HUES64 (cell line): ENCODE data around the gene GRAMD1A.

Source experiments
- H3K27ac ChIP-seq: 2 replicates; pipeline ENCODE4 v1.7.0; 2013; ENCODE audit warnings: low read depth, low read length, inconsistent platforms
- H3K27me3 ChIP-seq: 2 replicates; pipeline ENCODE4 v1.6.1; 2013; ENCODE audit warnings: mild to moderate bottlenecking, low read length; ENCODE audit not compliant: insufficient read depth
- H3K36me3 ChIP-seq: 2 replicates; pipeline ENCODE4 v1.6.1; 2013; ENCODE audit warnings: mild to moderate bottlenecking, low read length; ENCODE audit not compliant: insufficient read depth
- H3K4me1 ChIP-seq: 2 replicates; pipeline ENCODE4 v1.6.1; 2013; ENCODE audit warnings: mild to moderate bottlenecking, low read length, moderate library complexity; ENCODE audit not compliant: insufficient read depth
- H3K4me3 ChIP-seq: 2 replicates; pipeline ENCODE4 v1.5.1; 2013; ENCODE audit warnings: mild to moderate bottlenecking, low read length, moderate library complexity
- H3K9ac ChIP-seq: 2 replicates; pipeline ENCODE4 v1.6.1; 2013; ENCODE audit warnings: mild to moderate bottlenecking, low read depth, low read length
- H3K9me3 ChIP-seq: 2 replicates; pipeline ENCODE4 v1.6.1; 2013; ENCODE audit warnings: low read depth, low read length; ENCODE audit not compliant: insufficient read depth
- WGBS: fragments of 150-250, 120-280 bp; methylation state at CpG from one replicate; pipeline ENCODE4 v1.1.7; 2013; ENCODE audit warnings: missing lambda C conversion rate; 5-methylcytosine and 5-hydroxymethylcytosine counted together

GRAMD1A gene

GRCh38 chr19:35073516-35073915 is 73.4 kb downstream of the GRAMD1A start:
- H3K36me3 ChIP-seq, result no peaks in the 10 kb centered on the region
- no peak overlapping the region for H3K27ac ChIP-seq
- H3K27me3 ChIP-seq, result no peaks in the 10 kb centered on the region
- H3K9me3 ChIP-seq, result no peaks in the 10 kb centered on the region
- peaks cover 8% of the 10 kb centered on the region for H3K4me1 ChIP-seq
- H3K9ac ChIP-seq, result no peak overlapping the region
- WGBS, result 91% methylated on average over 10 of the region's 10 CpGs
- no peak overlapping the region for H3K4me3 ChIP-seq

GRCh38 chr19:35073941-35074340 is 73.8 kb downstream of the GRAMD1A start:
- Histone ChIP-seq H3K36me3 (no peaks in the 10 kb centered on the region), H3K27ac (no peak overlapping the region), H3K4me3 (no peak overlapping the region), H3K27me3 (no peaks in the 10 kb centered on the region), H3K9ac (no peak overlapping the region), H3K4me1 (0 out of 2 replicates have a peak, but pooled peaks cover 4% of the 10 kb centered on the region), H3K9me3 (no peaks in the 10 kb centered on the region)
- WGBS, result 76% methylated on average over 8 of the region's 8 CpGs

DNA sequence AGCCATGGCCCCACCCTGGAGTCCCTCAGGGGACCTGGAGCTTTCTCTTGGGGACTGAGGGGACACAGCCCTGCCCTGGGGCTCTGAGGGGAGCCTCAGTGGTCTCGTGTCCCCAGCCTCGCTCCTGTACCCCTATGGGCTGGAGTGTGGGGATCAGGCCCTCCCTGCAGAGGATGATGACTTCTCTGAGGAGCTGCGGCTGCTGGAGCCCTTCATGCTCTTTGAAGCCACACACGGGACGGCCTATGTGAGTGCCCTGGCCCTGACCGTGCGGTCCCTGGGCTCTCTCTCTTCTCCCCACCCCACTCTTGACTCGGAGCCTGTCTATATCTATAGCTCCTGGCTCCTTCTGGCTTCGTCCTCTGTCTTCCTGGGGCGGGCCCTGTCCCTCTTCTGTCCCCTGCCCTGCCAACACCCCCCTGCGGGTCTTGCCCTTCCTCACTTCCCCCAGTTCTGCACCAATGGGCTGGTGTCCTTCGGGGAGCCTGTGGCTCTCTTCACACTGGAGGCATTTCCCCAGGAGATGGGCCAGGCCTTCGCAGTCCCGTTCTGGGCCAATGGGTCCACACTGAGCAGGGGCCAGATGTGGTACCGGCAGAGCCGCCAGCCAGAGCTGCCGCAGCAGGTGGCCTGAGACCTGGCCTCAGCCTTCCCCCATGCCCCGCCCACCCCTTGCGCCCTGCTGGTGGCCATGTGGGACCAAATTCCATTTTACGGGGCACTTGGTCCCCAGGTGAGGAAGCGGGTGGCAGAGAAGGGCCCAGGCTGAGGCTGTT is 74.5 kb downstream of the GRAMD1A start:
- Histone ChIP-seq H3K4me3 (no peak overlapping the region), H3K4me1 (no peaks in the 10 kb centered on the region), H3K36me3 (no peaks in the 10 kb centered on the region), H3K27ac (no peak overlapping the region), H3K9ac (no peak overlapping the region), H3K9me3 (no peaks in the 10 kb centered on the region), H3K27me3 (no peaks in the 10 kb centered on the region)
- 91% methylated on average over 21 of the region's 21 CpGs for WGBS

DNA sequence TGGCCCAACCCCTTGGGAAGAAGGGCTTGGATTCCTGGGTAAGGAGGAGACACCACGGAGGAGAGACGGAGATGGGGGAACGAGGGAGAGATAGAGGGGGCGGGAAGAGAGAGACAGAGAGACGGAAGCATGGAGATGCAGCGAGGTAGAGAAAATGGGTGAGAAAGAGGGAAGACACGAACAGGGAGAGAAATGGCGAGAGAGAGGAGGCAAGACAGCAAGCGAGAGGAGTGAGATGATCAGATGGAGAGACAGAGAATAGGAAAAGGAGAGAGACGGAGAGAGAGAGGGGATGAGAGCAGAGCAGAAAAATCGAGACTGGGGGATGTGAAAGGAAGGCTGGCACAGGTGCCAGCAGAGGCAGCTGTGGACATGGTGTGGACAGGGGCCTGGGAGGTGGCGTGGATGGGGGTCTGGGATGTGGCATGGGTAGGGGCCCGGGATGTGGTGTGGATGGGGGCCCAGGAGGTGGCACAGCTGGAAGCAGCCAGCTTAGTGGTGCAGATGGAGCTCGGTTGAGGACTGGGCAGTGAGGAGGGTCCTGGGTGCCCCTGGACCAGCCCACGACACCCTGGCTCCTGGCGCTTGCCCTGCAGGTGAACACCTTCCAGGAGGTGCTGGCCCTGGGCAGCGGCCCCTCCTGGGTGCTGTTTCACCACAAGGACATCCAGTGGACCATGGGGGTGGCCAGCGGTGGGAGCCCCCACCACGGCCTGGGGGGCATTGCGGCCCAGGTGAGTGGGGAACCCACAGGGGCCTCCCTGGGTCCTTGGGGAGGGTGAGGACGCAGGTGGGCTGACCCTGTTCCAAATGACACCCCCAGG is 75.3 kb downstream of the GRAMD1A start:
- H3K9me3 ChIP-seq, result no peaks in the 10 kb centered on the region
- no peaks in the 10 kb centered on the region for H3K36me3 ChIP-seq
- H3K9ac ChIP-seq, result no peak overlapping the region
- H3K4me3 ChIP-seq, result no peak overlapping the region
- H3K27ac ChIP-seq, result no peak overlapping the region
- WGBS, result 93% methylated on average over 21 of the region's 21 CpGs
- no peaks in the 10 kb centered on the region for H3K4me1 ChIP-seq
- H3K27me3 ChIP-seq, result no peaks in the 10 kb centered on the region

DNA sequence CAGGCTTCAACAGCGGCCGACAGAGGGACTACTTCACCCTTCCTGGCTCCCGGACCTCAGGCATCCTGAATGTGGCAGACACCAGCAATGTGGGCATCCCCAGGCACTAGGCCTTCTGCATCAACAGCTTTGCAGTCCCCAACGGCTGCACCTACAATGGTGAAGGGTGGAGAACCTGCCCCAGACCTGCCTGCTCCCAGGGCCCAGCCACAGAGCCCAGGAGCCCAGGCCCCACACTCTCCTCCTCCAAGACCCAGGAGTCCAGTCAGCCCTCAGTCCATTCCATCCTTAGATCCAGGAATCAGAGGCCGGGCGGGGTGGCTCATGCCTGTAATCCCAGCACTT is 75.9 kb downstream of the GRAMD1A start:
- H3K9ac ChIP-seq, result no peak overlapping the region

More for the DNA sequence above, 75.9 kb downstream of the GRAMD1A start:
- Histone ChIP-seq H3K4me3 (no peak overlapping the region), H3K27ac (no peak overlapping the region), H3K36me3 (no peaks in the 10 kb centered on the region), H3K27me3 (no peaks in the 10 kb centered on the region), H3K4me1 (no peaks in the 10 kb centered on the region), H3K9me3 (no peaks in the 10 kb centered on the region)
- 91% methylated on average over 6 of the region's 6 CpGs for WGBS
